ENCODE results near the gene ADAMTS10.

DNA sequence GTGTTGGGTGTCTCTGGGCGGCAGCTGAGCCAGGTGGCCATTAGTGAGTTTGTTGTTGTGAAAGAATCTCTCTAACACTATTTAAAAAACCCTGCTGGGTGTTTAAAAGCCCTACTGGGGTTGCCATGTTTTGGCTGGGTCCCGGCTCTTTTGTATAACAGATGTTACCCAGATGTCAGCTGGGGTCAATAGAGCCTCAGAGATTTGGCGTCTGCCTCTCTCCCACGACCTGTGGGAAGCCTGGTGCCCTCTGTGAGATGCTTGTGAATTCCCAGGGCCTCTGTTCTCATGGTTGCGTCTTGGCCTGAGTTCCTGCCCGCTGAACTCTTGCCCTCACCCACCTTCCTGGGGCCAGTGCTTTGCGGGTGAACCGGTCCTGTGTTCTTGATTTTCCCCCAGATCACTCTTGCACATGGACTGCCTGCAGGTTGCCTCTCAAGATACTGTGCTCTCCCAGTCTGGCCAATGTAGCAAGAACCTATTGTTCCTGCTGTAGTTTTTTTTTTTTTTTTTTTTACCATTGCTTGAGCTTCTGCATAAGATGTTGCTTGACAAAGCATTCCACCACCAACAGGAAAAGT lies 29.4 kb upstream of the ADAMTS10 start:
- TF ChIP-seq, protein P1, sequence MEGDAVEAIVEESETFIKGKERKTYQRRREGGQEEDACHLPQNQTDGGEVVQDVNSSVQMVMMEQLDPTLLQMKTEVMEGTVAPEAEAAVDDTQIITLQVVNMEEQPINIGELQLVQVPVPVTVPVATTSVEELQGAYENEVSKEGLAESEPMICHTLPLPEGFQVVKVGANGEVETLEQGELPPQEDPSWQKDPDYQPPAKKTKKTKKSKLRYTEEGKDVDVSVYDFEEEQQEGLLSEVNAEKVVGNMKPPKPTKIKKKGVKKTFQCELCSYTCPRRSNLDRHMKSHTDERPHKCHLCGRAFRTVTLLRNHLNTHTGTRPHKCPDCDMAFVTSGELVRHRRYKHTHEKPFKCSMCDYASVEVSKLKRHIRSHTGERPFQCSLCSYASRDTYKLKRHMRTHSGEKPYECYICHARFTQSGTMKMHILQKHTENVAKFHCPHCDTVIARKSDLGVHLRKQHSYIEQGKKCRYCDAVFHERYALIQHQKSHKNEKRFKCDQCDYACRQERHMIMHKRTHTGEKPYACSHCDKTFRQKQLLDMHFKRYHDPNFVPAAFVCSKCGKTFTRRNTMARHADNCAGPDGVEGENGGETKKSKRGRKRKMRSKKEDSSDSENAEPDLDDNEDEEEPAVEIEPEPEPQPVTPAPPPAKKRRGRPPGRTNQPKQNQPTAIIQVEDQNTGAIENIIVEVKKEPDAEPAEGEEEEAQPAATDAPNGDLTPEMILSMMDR (IDR thresholded peaks at IDR 0.05): no peak
- TF ChIP-seq POLR2A (IDR thresholded peaks at IDR 0.05): no peak

Measured in adrenal gland (tissue), 5 donors.